GM12878 (cell line): ENCODE results near the gene YY1. TPM values are rescaled to one million over a fixed set of nuclear protein-coding genes. Genes with fewer than 3 reads are reported as not detected.

ENCODE experiments used
- ATAC-seq: fragments of 200-7000 bp; cut with Tn5 transposase; 3 replicates; pipeline ENCODE4 v1.9.1; 2020; ENCODE audit warnings: mild to moderate bottlenecking, moderate library complexity
- BruUV-seq: library from RNA; stranded (reverse); fragments of 400-500 nt; replicated peaks from 2 replicates; lab custom pipeline; 2021; lab: Mats Ljungman, UMichigan
- CTCF ChIA-PET: fragments of 300-600 bp; sonication (Branson Sonifier 250); formaldehyde crosslinking; extraction: SDS; loops from one replicate; lab custom pipeline; 2021; ENCODE audit warnings: inconsistent platforms; lab: Yijun Ruan, JAX
- POLR2A ChIA-PET: fragments of 350-600 bp; formaldehyde crosslinking; extraction: SDS; loops from one replicate; lab custom pipeline; 2021; ENCODE audit warnings: inconsistent platforms; lab: Charles Lee
- RAD21 ChIA-PET: fragments of 300-600 bp; sonication (Branson Sonifier 250); formaldehyde crosslinking; loops from one replicate; lab custom pipeline; 2023; ENCODE audit warnings: antibody characterized with exemption; ENCODE audit not compliant: unreplicated experiment; lab: Charles Lee
- SMC1A ChIA-PET: fragments of 300-600 bp; sonication (Branson Sonifier 250); formaldehyde crosslinking; loops from one replicate; lab custom pipeline; 2023; ENCODE audit not compliant: unreplicated experiment, uncharacterized antibody; lab: Charles Lee
- DNase-seq: peaks from one replicate; pipeline ENCODE4 v3.0.0-alpha.2; 2011; ENCODE audit warnings: low read depth, low spot score
- FAIRE-seq: peaks from 3 replicates; lab custom pipeline; 2011; peaks lifted over from hg19 to GRCh38; lab: Jason Lieb, UNC
- H2AFZ ChIP-seq: 2 replicates; pipeline ENCODE4 v1.6.0; 2011; ENCODE audit warnings: low read depth, low read length, control low read depth; ENCODE audit not compliant: control insufficient read depth
- H3K27ac ChIP-seq: 2 replicates; pipeline ENCODE4 v1.5.1; 2011; ENCODE audit warnings: control low read depth; ENCODE audit not compliant: control insufficient read depth, insufficient read depth
- H3K27me3 ChIP-seq, 2 experiments: replicated peaks in 1 of 2; 2 replicates each; pipeline versions ENCODE4 v1.6.0 to v1.6.1; 2011; ENCODE audit warnings: low read length in 1 of 2; ENCODE audit not compliant: control insufficient read depth in 2 of 2, insufficient read depth in 2 of 2
- H3K36me3 ChIP-seq, 2 experiments: 2 replicates each; pipeline ENCODE4 v1.5.1; 2011; ENCODE audit warnings: low read length in 1 of 2; ENCODE audit not compliant: control insufficient read depth in 2 of 2, insufficient read depth in 2 of 2
- H3K4me1 ChIP-seq: 2 replicates; pipeline ENCODE4 v1.6.1; 2011; ENCODE audit warnings: mild to moderate bottlenecking, low read length, moderate library complexity, mixed read lengths; ENCODE audit not compliant: control insufficient read depth, insufficient read depth
- H3K4me2 ChIP-seq: 2 replicates; pipeline ENCODE4 v1.6.0; 2011; ENCODE audit warnings: control low read depth; ENCODE audit not compliant: control insufficient read depth, insufficient read depth
- H3K4me3 ChIP-seq: fragments of 200-600 bp; sonication (generic); 2 replicates; pipeline ENCODE4 v1.5.1; 2016
- H3K79me2 ChIP-seq: 2 replicates; pipeline ENCODE4 v1.6.0; 2011; ENCODE audit warnings: low read length; ENCODE audit not compliant: control insufficient read depth, insufficient read depth
- H3K9ac ChIP-seq: 2 replicates; pipeline ENCODE4 v1.8.0; 2011; ENCODE audit warnings: low read length, control low read depth, mixed read lengths; ENCODE audit not compliant: control insufficient read depth, insufficient read depth
- H3K9me3 ChIP-seq: replicated peaks from 3 replicates; pipeline ENCODE4 v1.5.1; 2011; ENCODE audit warnings: mild to moderate bottlenecking, low read length; ENCODE audit not compliant: control insufficient read depth, insufficient read depth
- H4K20me1 ChIP-seq: 2 replicates; pipeline ENCODE4 v1.6.0; 2011; ENCODE audit not compliant: control insufficient read depth, insufficient read depth
- WGBS: methylation state at CpG from one replicate; pipeline ENCODE4 v1.1.6; 2016; ENCODE audit warnings: low lambda C conversion rate; ENCODE audit not compliant: insufficient replicate concordance, insufficient coverage; ENCODE audit errors: missing lambda C conversion rate; 5-methylcytosine and 5-hydroxymethylcytosine counted together
- in situ Hi-C: fragments of 300-500 bp; cut with MboI; formaldehyde crosslinking; loops from 9 replicates; pipeline ENCODE4 v1.14.3; 2018; ENCODE audit warnings: mixed read lengths
- intact Hi-C: fragments of 100-400 bp; cut with micrococcal nuclease; formaldehyde crosslinking; loops from one replicate; pipeline ENCODE4 v1.14.2; 2022; ENCODE audit not compliant: unreplicated experiment
- polyA plus RNA-seq, 11 experiments: library from polyadenylated mRNA; depleted of rRNA in 4 of 11; unstranded in 6 of 11; stranded (reverse) in 5 of 11; fragments of >200 nt; fragmentation: Nextera tagmentation in 4 of 11; fragmentation: Illumina TruSeq in 1 of 11; extraction: Ambion mirVana in 4 of 11; extraction: Trizol in 1 of 11; gene quantifications; 1 replicate in 1 of 11; 2 replicates in 10 of 11; pipeline versions ENCODE4 v1.2.1 to v1.2.3, GENCODE V29; 2011 to 2016; ENCODE audit warnings: inconsistent platforms in 2 of 11, missing spikeins in 2 of 11, low read depth in 1 of 11
- total RNA-seq, 4 experiments: library from RNA; depleted of rRNA in 3 of 4; stranded (reverse); fragments of >200 nt in 3 of 4; fragmentation: Illumina TruSeq in 1 of 4; extraction: Trizol in 1 of 4; gene quantifications; 2 replicates each; pipeline versions ENCODE4 v1.2.1 to v1.2.3, GENCODE V29; 2013 to 2021
- TF ChIP-seq, protein P1 (sequence below): IDR thresholded peaks from 2 replicates; pipeline ENCODE4 v1.6.1; 2011; ENCODE audit warnings: borderline replicate concordance, low read depth, mild to moderate bottlenecking, moderate library complexity, mixed read lengths, low read length; ENCODE audit not compliant: insufficient read depth; ENCODE audit errors: extremely low read length
- TF ChIP-seq, protein P2 (sequence below): IDR thresholded peaks from 2 replicates; pipeline ENCODE4 v1.6.1; 2012; ENCODE audit warnings: low read depth, low read length, improper control_type of control experiment

The YY1 gene
- total and polyA plus RNA-seq, 10 of the 15 experiments (the other 5 are each of a cell fraction or from before 2014, with no cell fraction given) = 23.7 to 74.0 (median 39.9) TPM

DNA sequence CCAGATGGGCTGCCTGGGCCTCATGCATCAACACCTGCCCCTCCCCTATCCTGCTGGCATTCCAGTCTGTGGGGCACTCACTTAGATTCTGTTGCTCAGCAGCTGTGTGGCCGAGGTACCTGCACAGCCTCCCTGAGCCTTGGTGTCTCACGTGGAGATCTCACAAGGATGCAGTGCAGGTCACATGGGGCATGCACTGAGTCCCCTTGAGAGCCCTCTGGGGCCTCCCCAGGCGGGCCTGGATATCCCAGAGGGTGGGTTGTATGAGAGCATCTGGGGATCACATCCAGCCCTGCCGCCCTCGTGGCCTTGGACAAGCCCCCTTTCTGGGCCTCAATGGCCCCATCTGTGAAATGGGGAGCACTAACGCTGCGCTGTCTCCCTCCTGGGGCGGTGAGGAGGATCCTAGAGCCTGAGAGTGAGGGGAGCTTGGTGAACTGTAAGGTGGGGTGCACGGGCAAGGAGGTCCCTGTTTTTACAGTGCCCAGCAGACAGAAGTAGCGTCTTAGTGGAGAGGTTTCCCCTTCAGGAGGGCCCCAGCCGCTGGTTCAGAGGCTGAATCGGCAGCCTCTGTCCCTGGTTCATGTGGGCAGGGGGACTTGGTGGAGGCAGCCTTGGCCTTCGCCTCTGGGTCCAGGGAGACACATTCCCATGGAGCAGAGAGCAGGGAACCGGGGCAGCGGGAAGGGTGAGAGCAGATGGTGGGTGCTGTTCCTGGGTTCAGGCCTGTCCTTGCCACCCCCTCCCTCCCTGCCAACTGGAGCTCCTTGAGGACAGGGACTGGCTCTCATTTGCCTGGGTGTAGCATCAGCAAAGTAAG is 83.4 kb downstream of the YY1 start:
- no peak overlapping the region for H3K27ac ChIP-seq
- H2AFZ ChIP-seq = no peak overlapping the region
- H3K4me2 ChIP-seq = no peak overlapping the region
- FAIRE-seq (no peak), ATAC-seq (no peak), DNase-seq (no peak)
- in situ Hi-C loops (no loop called here), intact Hi-C loops (no loop called here)
- no peaks in the 10 kb centered on the region for H3K79me2 ChIP-seq
- POLR2A ChIA-PET = no interaction called here
- WGBS = 50% methylated on average over 15 of the region's 15 CpGs
- H4K20me1 ChIP-seq = no peaks in the 10 kb centered on the region
- TF ChIP-seq, protein P1, sequence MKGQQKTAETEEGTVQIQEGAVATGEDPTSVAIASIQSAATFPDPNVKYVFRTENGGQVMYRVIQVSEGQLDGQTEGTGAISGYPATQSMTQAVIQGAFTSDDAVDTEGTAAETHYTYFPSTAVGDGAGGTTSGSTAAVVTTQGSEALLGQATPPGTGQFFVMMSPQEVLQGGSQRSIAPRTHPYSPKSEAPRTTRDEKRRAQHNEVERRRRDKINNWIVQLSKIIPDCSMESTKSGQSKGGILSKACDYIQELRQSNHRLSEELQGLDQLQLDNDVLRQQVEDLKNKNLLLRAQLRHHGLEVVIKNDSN = peak; percentile 15
- TF ChIP-seq, protein P2, sequence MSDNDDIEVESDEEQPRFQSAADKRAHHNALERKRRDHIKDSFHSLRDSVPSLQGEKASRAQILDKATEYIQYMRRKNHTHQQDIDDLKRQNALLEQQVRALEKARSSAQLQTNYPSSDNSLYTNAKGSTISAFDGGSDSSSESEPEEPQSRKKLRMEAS = no peak
- CTCF ChIA-PET = no interaction called here
- no peaks in the 10 kb centered on the region for H3K27me3 ChIP-seq
- no TSS peak for BruUV-seq
- no peaks in the 10 kb centered on the region for H3K9me3 ChIP-seq
- H3K4me1 ChIP-seq = peaks cover 10% of the 10 kb centered on the region
- no peak overlapping the region for H3K4me3 ChIP-seq
- H3K9ac ChIP-seq = no peak overlapping the region
- no peaks in the 10 kb centered on the region for H3K36me3 ChIP-seq
- RAD21 ChIA-PET = no interaction called here
- SMC1A ChIA-PET = no interaction called here
